ENCODE results near the gene NSDHL.

NSDHL gene

DNA sequence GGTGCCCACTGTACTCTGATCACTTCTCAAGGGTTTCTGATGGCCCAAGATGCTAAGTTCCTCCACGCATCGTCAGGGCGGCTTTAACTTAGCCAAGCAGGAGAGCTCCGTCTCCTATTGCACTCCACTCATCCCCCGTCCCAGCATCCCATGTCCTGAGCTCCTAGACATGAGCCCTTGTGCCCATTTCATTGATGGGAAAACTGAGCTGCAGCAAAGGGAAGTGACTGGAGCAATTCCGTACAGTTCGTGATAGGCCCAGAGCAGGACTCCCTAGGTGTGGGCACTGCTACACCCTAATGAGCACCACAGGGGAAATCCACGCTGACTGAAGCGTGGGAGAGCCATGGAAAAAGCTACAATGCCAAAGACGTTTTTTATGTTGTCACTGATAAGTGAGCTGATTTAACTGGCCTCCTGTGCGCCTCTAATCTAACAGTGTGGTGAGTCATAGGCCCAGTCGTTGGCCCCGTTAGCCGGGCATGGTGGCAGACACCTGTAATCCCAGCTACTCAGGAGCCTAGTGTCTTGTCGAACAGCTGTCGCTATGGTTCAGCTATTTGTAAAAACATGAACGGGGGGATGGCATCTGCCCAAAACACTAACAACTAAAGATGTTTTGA lies 14.9 kb downstream of the NSDHL start:
- FAIRE-seq, result no peak

DNA sequence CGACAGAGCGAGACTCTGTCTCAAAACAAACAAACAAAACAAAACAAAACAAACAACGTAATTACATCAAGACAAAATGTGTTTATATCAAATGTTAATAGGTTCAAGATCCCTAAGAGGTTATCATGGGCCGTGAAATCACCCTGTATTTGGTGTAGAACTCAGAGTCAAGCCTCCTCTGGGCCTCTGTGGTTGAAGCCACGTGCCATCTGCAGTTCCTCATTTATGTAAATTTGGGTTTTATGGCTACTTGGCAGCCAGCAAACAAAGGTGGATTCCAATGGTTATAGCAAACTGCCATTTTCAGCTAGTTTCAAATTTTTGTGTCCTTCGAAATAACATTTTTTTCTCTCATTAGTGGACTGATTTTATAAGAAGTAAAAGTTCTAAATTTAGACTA lies 16.4 kb downstream of the NSDHL start:
- FAIRE-seq, result no peak

DNA sequence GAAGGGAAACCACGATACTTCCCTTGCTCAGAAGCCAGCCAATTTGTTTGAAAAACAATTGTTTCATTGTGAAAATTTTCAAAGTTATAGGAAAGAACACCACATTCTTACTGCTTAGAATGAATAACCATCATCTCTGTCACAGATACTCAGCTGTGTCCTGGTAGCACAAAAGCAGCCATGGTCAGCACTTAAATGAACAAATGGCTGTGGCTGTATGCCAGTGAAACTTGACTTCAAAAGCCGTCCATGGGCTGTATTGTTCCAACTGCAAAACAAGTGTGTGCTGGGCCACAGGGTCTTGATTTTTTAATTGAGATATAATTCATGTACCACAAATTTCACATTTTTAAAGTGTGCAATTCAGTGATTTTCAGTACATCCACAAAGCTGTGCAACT lies 19.6 kb downstream of the NSDHL start:
- no peak for FAIRE-seq

DNA sequence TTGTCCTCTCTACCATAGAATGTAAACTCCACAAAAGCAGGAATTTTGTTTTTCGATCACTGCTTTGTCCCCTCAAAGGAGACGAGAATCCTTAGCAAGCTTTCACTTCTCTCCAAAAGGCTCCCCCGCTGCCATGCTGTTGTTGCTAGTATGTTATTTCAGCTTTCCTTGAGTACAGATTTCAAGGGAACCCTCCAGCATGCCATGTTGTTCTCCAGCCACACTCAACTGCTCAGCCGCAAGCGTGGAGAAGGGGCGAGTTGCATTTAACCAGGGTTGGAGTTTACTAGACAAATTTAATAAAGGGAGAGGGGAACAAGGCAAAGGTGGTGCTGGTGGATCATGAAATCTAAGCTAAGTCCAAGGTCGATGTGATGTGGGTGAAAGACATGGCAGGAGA lies 23.1 kb downstream of the NSDHL start:
- FAIRE-seq, result no peak

DNA sequence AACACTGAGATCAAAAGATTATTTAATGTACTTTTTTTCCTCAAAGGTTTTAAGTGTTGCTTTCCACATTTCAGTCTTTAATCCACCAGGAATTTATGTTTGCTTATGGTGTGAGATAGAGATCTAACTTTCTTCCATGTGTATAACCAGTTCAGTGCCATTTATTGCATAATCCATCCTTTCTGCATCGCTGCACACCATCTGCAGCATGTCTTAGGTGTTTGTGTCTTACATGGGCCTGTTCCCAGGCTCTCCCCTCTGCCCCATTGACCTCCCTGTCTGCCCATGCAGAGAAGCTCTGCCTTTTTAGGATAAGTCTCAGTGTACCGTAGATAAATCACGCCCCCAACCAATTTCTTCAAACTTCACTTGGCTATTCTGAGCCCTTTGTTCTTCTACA lies 30.3 kb downstream of the NSDHL start:
- FAIRE-seq, result no peak

DNA sequence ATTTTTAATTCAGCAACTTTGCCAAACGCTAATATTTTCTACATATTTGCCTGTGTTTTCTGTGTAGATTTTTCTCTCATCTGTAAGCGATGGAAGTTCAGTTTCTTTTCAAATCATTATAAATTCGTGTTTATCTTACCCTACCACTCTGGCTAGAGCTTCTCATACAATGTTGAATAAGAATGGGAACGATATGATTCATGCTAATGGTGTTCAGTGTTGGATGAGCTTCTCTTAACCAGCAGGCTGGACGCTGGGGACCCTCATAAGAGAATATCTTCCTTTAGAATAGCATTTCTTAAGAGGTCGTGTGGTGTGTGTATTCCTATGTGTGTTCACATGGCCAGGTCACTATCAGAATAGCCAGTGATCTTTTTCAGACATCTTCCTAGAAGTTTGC lies 31.0 kb downstream of the NSDHL start:
- no peak for FAIRE-seq

DNA sequence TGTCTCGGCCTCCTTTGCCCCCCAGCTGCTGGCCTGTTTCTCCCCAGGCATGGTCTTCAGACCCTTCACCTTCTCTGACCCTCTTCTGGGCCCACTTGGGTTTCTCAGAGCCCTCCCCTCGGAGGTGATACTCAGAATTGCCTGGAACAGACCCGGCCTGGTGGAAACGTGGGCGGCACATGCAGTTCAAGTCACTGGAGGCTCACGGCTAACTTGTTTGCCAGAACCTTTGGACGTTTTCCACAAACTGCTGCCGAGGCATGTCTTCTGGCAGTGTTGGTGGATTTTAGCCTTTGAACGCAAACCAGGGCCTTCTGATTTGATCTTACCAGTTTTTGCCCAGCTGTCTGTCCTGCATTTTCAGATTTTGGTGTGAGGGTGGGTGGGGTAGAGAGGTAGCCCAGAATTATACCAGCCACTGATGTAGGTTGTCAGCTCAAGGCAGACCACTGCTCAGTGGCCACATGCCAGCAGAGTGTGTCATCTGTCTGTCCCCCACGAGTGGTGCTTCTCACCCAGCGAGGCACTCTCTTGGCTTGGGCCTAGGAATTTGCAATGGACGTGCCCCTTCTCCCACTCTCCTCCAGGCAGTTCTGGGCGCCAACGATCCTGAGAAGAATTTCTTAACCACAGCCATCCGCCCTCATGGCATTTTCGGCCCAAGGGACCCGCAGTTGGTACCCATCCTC lies 34.5 kb downstream of the NSDHL start:
- FAIRE-seq, result no peak

DNA sequence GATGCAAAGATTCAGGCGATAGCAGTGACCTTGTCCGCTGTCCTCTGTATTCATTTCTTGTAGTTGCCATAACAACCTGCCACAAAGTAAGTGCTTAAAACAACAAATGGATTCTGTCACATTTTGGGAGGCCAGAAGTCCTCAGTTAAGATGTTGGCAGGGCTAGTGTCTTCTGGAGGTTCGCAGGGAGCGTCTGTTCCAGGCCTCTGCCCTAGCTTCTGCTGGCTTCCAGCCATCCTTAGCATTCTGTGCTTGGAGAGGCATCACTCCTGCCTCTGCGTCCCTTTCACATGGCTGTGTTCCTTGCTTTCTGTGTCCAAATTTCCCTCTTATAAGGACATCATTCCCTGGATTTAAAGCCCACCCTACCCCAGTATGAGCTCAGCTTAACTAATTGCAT lies 35.5 kb downstream of the NSDHL start:
- FAIRE-seq, result no peak

DNA sequence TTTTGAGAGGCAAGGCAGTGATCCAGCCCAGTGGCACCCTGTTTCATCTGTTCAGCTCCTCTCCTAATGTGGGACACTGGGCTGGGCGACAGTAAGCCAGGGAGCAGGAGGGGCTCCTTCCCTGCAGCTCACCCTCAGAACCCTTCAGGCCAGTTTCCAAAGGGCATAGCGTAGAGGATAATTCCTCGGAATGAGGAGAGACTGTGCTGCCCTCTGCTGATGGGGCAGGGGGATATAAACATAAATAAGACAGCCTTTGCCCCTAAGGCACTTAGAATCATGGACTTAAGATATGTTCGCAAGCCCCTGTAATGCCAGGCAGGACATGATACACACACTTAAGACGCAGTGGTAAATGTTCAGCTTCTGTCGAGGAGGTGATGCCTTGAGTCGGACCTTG lies 39.1 kb downstream of the NSDHL start:
- FAIRE-seq, result no peak

DNA sequence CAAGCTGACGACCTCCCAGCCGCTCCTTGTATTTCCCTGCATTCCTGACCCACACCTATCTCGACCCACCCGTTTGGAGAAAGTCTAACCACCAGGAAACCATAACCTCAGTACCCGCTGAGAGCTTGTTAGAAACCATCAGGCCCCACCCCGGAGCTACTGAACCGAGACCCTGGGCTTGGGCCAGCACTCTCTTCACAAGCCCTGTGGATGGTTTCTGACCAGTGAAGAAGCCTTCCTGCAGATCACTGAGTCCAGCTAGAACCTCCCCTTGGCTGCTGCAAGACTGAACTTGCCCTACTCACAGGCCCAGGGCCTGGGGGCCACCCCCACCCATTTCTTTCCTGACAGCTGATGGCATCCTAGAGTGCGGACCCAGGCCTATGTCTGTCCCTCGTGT lies 40.4 kb downstream of the NSDHL start:
- FAIRE-seq, result no peak

DNA sequence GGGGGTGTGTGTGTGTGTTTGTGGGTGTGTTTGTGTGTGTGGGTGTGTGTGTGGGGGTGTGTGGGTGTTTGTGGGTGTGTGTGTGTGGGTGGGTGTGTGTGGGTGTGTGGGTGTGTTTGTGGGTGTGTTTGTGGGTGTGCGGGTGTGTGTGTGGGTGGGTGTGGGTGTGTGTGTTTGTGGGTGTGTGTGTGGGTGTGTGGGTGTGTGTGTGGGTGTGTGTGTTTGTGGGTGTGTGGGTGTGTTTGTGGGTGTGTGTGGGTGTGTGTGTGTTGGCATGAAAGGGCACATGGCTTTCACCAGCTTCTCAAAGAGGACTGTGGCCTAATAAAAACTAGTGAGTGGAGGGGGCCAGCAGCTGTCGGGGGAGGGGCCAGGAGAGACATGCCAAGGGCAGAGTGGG lies 41.7 kb downstream of the NSDHL start:
- no peak for FAIRE-seq

DNA sequence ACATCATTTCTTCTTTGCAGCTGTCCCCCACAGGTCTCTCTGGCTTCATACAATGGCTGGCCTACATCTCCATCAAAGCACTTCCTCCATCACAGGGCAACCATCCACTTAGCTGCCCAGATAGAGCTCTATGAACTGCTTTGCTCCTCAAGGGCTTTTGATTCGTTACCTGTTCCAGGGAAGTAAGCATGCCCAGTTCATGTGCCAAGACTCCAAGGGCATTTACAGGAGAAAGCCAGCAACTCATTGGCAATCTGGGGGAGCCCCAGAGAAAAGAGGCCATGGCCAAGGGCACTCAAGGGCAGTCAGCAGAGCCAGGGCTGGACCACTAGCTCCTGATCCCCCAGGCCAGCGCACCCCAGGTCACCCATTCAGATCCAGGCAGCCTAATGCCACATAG lies 42.5 kb downstream of the NSDHL start:
- FAIRE-seq, result no peak

DNA sequence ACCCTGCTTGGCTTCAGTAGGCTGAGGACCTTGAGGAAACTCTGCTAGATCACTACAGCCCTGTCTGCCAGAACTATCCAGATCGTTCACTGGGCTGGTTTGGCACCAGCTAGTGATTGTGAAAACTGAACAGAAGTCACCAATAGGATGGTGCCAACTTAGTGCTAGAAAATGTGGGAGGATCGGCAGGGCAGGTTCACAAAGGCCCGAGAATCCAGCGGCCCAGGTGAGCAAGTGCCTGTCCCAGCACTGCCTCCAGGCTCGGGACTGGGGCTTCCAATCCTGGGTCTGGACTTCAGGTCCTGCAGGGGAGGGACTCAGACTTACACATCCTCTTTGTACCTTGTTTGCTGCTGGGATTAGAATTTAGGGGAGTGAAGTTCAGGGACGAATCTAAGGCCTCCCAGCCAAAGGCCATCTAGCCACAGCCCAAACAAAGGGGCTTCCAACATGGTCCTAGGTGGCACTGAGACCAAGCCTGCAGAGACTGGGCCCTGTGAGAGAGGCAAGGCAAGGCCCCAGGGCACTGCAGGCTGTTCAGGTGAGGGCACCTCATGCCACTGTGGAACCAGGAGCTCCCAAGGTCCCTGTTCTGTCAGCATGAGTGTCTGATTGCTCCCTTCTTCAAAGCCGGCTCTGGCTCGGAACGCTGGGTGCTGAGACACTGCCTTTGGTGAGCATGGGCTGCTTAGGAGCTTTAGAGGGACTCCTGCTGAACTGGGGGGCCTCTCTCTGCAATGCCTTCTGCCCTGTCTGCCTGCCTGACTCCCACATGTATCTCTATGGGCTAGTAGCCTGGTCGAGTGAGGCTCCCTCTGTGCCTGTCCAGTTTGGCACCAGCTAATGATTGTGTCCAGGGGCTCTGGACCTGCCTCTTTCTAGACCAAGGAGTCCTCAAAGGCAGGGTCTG lies 46.3 kb downstream of the NSDHL start:
- no peak for FAIRE-seq

DNA sequence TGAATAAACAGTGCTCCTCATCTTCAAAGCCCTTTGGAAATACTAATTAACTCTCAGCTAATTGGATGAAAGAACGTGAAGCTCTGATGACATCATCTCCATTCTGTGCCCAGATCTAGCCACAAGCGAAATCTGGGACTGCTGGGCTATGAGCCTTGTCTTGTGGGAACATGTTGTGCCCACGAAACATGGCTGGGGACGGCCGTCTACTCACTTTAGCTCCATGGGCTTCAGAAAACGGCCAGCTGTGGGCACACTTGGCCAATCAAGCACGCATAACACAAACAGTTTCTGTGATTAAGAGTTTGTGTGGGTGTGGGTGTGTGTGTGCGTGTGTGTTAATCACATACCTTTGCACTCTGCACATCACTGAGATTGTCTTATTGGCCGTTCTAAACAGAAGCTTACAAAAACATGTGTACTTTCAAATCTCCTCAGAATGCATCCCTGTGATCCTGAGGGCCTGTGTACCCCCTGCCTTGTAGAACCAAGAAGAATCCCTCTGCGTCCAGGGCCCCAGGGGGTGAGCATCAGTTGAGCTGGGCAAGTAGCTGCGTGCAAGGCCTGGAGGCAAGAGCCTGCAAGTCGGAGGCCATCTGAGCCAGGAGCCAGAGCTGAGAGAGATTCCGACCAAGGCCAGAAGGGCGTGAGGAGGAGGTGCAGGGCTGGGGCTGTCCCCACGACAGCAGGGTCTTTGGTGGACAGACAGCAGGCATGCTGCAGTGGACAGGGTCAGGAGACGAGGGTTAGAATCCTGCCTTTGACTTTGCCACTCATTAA lies 48.3 kb downstream of the NSDHL start:
- no peak for FAIRE-seq

DNA sequence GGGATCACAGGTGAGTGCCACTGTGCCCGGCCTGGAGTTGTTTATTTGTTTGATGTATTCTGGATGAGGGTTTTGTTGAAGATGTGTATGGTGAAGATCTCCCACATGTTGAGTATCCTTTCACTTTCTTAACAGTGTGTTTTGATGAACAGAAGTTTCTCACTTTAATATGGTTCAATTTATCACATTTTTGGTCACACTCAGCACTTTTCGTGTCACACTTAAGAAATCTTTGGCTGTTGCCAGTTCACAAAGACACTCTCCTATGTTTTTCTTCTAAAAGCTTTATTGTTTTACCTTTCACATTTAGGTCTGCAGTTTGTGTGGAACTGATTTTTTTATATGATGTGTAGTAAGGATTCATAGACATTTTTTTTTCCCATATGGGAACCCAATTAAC lies 50.4 kb downstream of the NSDHL start:
- no peak for FAIRE-seq

DNA sequence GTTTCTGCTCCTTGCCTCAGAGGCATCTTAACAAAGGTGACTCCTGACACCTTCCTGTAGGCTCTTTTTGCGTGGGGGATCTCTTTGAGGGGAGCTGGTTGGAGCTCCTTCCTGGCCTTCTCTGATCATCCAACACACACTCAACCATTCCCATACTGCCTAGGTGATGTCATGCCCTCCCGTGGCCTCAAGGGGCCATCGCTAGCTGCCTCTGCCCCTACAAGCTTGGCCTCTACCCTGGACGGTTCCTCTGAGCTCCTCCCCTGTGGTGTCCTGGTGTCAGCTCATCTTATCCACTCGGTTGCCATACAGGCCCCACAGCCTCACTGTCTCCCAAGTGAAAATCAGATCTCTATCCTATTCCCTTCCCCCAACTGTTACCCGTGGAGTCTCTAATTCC lies 53.3 kb downstream of the NSDHL start:
- FAIRE-seq, result no peak

DNA sequence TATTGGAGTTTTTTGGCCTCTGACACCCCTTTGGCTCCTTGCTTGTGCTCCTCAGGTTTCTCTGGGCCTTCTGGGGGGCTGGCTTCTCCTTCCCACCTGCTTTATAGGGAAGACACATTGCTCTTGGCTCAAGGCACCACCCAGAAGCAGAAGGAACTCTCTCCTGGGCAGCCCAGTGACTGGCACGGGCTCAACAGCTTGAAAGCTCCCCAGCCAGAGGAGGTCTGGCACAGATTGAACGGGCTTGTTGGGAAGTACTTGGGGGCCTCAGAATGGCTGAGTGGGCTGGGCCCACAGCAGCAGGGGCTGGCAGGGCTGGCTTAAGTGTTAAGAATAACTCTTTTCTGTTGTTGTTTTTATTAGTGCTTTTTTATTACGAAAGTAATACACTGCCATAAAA lies 55.9 kb downstream of the NSDHL start:
- FAIRE-seq, result no peak

DNA sequence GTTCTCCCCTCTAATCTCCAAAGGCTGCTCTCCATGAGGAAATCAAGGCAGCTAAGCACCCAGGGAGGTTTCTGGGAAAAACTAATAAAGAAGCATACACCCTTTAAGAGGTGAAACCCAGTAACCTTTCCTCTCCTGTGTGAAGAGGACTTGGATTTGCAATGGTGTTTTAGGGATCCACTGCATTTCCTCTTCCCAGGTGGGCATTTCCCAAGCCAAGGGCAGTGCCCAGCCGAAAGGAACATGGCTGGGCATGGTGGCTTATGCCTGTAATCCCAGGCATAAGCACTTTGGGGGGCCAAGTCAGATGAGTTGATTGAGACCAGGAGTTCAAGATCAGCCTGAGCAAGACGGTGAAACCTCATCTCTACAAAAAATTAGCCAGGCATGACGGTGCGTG lies 61.6 kb downstream of the NSDHL start:
- no peak for FAIRE-seq

DNA sequence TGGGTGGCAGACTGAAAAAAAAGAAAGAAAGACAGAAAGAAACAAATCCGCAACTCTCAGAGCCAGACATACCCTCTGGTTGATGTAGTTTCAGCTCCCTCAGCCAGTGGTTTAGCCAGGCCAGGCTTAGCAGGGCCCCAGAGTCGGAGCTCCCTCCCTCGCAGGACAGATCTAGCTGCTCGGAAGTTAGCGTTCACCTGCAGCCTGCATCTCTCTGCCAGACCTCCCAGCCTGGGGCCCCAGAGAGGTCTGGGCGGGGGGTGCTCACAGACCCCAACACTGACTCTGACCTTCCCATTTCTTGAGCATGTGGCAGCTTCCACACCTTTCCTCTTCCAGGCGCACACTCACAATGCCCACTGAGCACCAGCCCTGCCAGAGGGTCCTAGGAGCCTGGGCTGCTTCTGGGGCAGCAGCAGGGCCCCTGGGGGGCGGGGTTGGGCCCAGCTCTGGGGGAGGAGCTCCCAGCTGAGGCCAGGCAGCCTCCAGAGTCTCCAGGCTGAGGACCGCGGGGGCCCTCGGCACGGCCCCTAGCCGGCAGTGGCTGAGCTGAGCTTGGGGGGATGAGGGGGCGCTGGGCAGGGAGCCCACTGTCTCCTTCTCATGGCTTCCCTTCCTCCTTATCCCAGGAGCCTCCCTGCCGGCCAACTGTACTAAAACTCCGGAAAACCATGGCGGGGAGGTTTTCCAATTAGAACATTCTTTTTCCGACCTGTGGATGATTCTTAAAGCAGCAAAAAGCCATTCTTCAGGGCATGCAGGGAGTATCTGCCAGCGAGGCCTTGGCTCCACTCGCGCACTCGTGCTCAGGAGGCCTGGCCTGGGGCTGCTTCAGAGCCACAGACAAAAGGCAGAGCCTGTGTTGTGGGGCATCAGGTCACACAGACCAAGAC lies 62.4 kb downstream of the NSDHL start:
- FAIRE-seq, result no peak

DNA sequence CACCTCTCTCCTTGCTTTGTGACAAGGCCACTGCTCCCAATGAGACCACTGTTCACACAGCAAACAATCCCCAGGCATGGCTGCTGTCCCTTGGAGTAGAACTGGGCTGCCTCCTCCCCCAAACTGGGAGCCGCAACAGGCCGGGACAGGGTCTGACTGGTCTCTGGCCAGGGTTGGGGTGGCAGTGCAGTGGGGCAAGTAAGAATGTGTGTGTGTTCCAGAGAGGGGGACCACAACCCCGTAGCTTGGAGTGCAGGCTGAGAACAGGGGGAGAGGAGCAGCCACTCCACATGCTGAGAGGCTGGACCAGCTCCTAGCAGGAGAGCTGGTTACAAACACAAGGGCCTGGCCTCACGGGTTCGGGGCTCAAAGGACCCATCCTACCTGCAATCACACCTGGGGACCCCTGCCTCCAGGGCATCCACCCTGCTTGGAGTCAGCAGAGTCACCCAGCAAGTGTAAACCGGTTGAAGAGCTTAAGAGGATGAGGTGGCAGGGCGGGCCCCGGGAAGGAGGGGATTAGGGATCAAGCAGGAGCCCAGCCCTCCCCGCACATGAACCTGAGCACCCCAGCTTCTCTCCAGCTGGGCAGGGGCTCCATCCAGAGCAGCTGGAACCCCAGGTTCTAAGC lies 63.2 kb downstream of the NSDHL start:
- no peak for FAIRE-seq

DNA sequence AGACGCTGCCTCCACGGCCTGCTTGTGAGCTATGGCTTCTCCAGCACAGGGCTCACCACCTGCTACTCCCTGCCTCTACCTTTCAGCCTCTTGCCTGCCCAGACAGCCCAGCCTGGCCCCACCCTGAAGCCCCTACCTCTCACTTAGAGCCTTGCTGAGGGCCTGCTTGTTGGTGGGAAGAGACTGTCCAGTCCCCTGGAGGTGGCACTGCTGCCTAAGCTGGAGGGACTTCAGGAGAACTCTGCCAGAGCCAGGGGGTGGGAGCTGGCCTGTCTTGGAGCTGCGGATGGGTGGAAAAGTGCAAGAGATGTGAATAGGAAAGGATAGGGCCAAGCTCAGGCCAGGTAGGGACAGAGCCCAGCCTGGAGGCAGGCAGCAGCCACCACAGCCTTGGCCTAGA lies 64.3 kb downstream of the NSDHL start:
- no peak for FAIRE-seq

Data from TTC549 (cell line).